KBM-7 (cell line): Measurements from ENCODE around the gene ATP6V0D1.
A peak's percentile ranks its signal among the peaks of the same experiment; 100 is the strongest.

Experiments
- DNase-seq: peaks from one replicate; pipeline ENCODE4 v3.0.0-alpha.2; 2015
- in situ Hi-C: fragments of 300-500 bp; cut with MboI; formaldehyde crosslinking; loops from 2 replicates; pipeline ENCODE4 v1.14.3; 2020; ENCODE audit warnings: low sequenced_read_pairs, low pct_unique_long_range_greater_than_20kb, mixed read lengths

Gene ATP6V0D1

GRCh38 chr16:67448580-67448979, 32.4 kb downstream of the ATP6V0D1 start:
- no peak for DNase-seq
- in situ Hi-C loops, result no loop called here

- in situ Hi-C loops, result no loop called here
- DNase-seq, result peak; percentile 88
Observed at GRCh38 chr16:67447508-67448076, 33.4 kb downstream of the ATP6V0D1 start.

- in situ Hi-C loops, result no loop called here
- no peak for DNase-seq
Observed at GRCh38 chr16:67446968-67447507, 33.9 kb downstream of the ATP6V0D1 start.

- DNase-seq, result no peak
- in situ Hi-C loops, result no loop called here
Observed at GRCh38 chr16:67445913-67446907, 34.7 kb downstream of the ATP6V0D1 start.

GRCh38 chr16:67445441-67445912, 35.5 kb downstream of the ATP6V0D1 start:
- in situ Hi-C loops, result no loop called here
- DNase-seq, result no peak

- no peak for DNase-seq
- in situ Hi-C loops, result no loop called here
Observed at GRCh38 chr16:67445126-67445426, 35.9 kb downstream of the ATP6V0D1 start.

GRCh38 chr16:67444259-67445125, 36.5 kb downstream of the ATP6V0D1 start:
- in situ Hi-C loops, result no loop called here
- DNase-seq, result no peak

- no peak for DNase-seq
- in situ Hi-C loops, result no loop called here
Observed at GRCh38 chr16:67443265-67443664, 37.7 kb downstream of the ATP6V0D1 start.

GRCh38 chr16:67442581-67443255, 38.2 kb downstream of the ATP6V0D1 start:
- in situ Hi-C loops, result no loop called here
- DNase-seq, result no peak

GRCh38 chr16:67441907-67442306, 39.0 kb downstream of the ATP6V0D1 start:
- in situ Hi-C loops, result no loop called here
- no peak for DNase-seq

GRCh38 chr16:67441271-67441753, 39.6 kb downstream of the ATP6V0D1 start:
- in situ Hi-C loops, result no loop called here
- DNase-seq, result no peak

- in situ Hi-C loops, result no loop called here
- DNase-seq, result no peak
Observed at GRCh38 chr16:67438824-67439393, 42.0 kb downstream of the ATP6V0D1 start.

GRCh38 chr16:67438098-67438791, 42.7 kb downstream of the ATP6V0D1 start:
- no peak for DNase-seq
- in situ Hi-C loops, result no loop called here

- no peak for DNase-seq
- in situ Hi-C loops, result no loop called here
Observed at GRCh38 chr16:67437513-67437912, 43.4 kb downstream of the ATP6V0D1 start.

GRCh38 chr16:67436640-67437193, 44.2 kb downstream of the ATP6V0D1 start:
- DNase-seq, result no peak
- in situ Hi-C loops, result no loop called here

- DNase-seq, result no peak
- in situ Hi-C loops, result no loop called here
Observed at GRCh38 chr16:67435758-67436164, 45.2 kb downstream of the ATP6V0D1 start.

GRCh38 chr16:67433131-67433719, 47.7 kb downstream of the ATP6V0D1 start:
- no peak for DNase-seq
- in situ Hi-C loops, result no loop called here
